Tibial nerve (tissue), 4 donors: ENCODE results near the gene RNU5B-1. TPM values are rescaled to one million over a fixed set of nuclear protein-coding genes. Genes with fewer than 3 reads are reported as not detected.

Experiments
- DNase-seq, 2 donors: peaks; one replicate each; pipeline ENCODE4 v3.0.0-alpha.2; 2019; ENCODE audit warnings: low spot score in 2 of 2
- H3K27ac ChIP-seq, 4 donors: fragments of 200-600 bp; sonication (generic) in 3 of 4; one replicate each; pipeline ENCODE4 v1.5.1; 2017 to 2019; ENCODE audit warnings: mild to moderate bottlenecking in 1 of 4
- H3K27me3 ChIP-seq, 2 donors: fragments of 200-600 bp; sonication (generic) in 1 of 2; one replicate each; pipeline versions ENCODE4 v1.5.1 to v1.6.0; 2017 to 2019
- H3K36me3 ChIP-seq, 3 donors: fragments of 200-600 bp; sonication (generic); one replicate each; pipeline ENCODE4 v1.5.1; 2018 to 2019
- H3K4me1 ChIP-seq, 4 donors: fragments of 200-600 bp; sonication (generic) in 3 of 4; one replicate each; pipeline ENCODE4 v1.5.1; 2017 to 2019
- H3K4me3 ChIP-seq, 4 donors: fragments of 200-600 bp; sonication (generic) in 3 of 4; one replicate each; pipeline ENCODE4 v1.5.1; 2017 to 2019; ENCODE audit warnings: mild to moderate bottlenecking in 1 of 4, moderate library complexity in 1 of 4
- H3K9me3 ChIP-seq, 4 donors: fragments of 200-600 bp; sonication (generic) in 3 of 4; one replicate each; pipeline ENCODE4 v1.5.1; 2017 to 2019
- EP300 ChIP-seq, 2 donors: sonication (generic); formaldehyde crosslinking; IDR thresholded peaks; one replicate each; pipeline ENCODE4 v1.6.1; 2017; ENCODE audit warnings: antibody characterized with exemption in 2 of 2, mild to moderate bottlenecking in 1 of 2
- POLR2A ChIP-seq, 2 donors: fragments of 450-650 bp; IDR thresholded peaks; one replicate each; pipeline ENCODE4 v1.6.1; 2017; ENCODE audit warnings: antibody characterized with exemption in 2 of 2, mild to moderate bottlenecking in 2 of 2, moderate library complexity in 2 of 2
- WGBS, 2 donors: methylation state at CpG; one replicate each; pipeline ENCODE4 v1.1.5; 2018; 5-methylcytosine and 5-hydroxymethylcytosine counted together
- total RNA-seq, 4 donors: library from RNA; depleted of rRNA; stranded (reverse); fragments of >200 nt; gene quantifications; one replicate each; pipeline ENCODE4 v1.1.0, GENCODE V29; 2016
- TF ChIP-seq, protein P1 (sequence below), 5 experiments: fragments of 200-600 bp in 3 of 5; fragments of 450-650 bp in 2 of 5; sonication (generic) in 3 of 5; IDR thresholded peaks; one replicate each; pipeline ENCODE4 v1.5.1; 2016 to 2019; ENCODE audit warnings: antibody characterized with exemption in 5 of 5, mild to moderate bottlenecking in 3 of 5, moderate library complexity in 2 of 5

RNU5B-1 gene
- total RNA-seq, 4 donors from 2014 or later = not detected

GRCh38 chr15:65327651-65328393 is 23.3 kb downstream of the RNU5B-1 start:
- Histone ChIP-seq H3K27ac (no peak overlapping the region), H3K9me3 (no peaks in the 10 kb centered on the region), H3K27me3 (no peaks in the 10 kb centered on the region), H3K4me3 (no peak overlapping the region), H3K36me3 (no peaks in the 10 kb centered on the region), H3K4me1 (peaks cover 0 to 3% (median 0%) of the 10 kb centered on the region in 4 donors)
- no peak for DNase-seq
- TF ChIP-seq, protein P1, sequence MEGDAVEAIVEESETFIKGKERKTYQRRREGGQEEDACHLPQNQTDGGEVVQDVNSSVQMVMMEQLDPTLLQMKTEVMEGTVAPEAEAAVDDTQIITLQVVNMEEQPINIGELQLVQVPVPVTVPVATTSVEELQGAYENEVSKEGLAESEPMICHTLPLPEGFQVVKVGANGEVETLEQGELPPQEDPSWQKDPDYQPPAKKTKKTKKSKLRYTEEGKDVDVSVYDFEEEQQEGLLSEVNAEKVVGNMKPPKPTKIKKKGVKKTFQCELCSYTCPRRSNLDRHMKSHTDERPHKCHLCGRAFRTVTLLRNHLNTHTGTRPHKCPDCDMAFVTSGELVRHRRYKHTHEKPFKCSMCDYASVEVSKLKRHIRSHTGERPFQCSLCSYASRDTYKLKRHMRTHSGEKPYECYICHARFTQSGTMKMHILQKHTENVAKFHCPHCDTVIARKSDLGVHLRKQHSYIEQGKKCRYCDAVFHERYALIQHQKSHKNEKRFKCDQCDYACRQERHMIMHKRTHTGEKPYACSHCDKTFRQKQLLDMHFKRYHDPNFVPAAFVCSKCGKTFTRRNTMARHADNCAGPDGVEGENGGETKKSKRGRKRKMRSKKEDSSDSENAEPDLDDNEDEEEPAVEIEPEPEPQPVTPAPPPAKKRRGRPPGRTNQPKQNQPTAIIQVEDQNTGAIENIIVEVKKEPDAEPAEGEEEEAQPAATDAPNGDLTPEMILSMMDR (IDR thresholded peaks at IDR 0.05) = no peak
- TF ChIP-seq POLR2A (IDR thresholded peaks at IDR 0.05) = no peak
- TF ChIP-seq EP300 (IDR thresholded peaks at IDR 0.05) = no peak
- WGBS, 2 donors = 73 to 78% methylated on average over 12 of the region's 12 CpGs

DNA sequence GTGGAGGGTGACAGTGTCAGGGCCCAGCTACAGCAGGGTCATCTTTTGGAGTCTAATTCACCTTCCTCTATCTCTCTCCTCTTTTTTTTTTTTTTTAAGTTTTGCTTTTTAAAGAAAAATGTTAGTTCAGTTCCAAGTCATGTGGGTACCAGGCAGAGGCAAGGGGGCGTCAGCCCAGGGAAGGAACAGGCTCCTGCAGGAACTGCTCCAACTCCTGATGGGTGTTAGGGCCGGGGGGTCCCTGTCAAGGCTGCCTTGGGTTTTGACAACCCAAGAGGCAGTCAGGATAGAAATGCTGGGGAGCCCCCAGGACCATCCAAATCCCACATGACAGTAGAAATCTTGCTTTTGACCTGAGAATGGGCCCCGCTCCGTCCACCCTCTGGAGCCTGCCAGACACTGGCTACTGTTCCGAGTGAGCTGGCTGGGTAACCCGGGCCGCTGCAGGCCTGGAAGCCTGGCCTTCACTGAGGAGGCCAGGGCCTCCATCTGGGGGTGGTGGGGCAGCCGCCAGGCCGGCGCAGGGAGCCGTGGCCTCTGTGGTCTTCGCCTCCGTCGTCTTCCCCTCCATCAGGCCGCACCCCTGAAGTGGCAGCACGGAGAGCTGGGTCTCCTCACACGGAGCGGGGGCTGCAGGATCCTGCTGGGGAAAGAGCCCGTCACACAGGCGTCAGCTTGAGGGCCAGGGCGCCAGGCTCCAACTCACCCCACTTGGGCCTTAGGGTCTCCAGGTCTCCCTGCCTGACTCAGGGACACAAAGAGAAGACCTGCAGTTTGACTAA is 24.2 kb downstream of the RNU5B-1 start:
- Histone ChIP-seq H3K27ac (no peak overlapping the region), H3K36me3 (no peaks in the 10 kb centered on the region), H3K9me3 (no peaks in the 10 kb centered on the region), H3K4me3 (no peak overlapping the region), H3K4me1 (no peaks in the 10 kb centered on the region), H3K27me3 (no peaks in the 10 kb centered on the region)
- 87% methylated on average over 17 to 20 of the region's 21 CpGs for WGBS, 2 donors
- no peak for DNase-seq
- TF ChIP-seq EP300 (IDR thresholded peaks at IDR 0.05) (no peak), POLR2A (IDR thresholded peaks at IDR 0.05) (no peak)
- TF ChIP-seq, protein P1 (IDR thresholded peaks at IDR 0.05) = no peak

DNA sequence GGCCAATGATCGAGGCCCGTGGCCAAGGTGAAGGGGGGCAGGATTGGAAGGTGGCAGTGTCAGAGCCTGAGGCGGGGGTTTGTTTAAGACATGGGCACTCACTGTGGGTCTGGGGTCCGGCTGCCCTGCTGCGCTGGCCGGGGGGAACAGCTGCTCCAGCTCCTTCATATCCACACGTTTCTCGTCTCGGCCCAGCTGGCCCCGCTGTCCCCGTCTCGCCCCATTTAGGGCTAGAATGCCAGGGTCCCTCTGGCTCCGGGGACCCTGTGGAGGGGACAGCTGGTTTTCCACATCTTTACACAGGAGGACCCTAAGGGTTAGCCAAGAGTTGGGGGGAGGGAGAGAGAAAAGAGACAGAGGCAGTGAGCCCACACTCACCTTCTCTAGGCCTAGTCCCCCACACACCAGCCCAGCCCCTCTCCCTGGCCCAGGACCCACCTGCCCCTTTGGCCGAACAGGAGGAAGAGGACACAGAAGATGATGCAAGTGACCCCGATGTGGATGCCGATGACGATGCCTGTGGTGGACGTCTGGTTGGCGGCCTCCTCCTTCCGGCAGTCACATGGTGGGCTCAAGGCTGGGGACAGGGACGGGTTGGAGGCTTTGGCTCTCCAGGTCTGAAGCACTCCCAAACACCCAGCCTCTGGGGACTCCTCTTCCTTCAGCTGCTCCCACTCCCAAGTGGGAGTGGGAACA is 25.0 kb downstream of the RNU5B-1 start:
- Histone ChIP-seq H3K9me3 (no peaks in the 10 kb centered on the region), H3K27ac (no peak overlapping the region), H3K27me3 (no peaks in the 10 kb centered on the region), H3K4me3 (no peak overlapping the region), H3K4me1 (no peaks in the 10 kb centered on the region), H3K36me3 (no peaks in the 10 kb centered on the region)
- WGBS, 2 donors = 92 to 95% methylated on average over 16 to 21 of the region's 21 CpGs
- no peak for DNase-seq
- TF ChIP-seq EP300 (IDR thresholded peaks at IDR 0.05) (no peak), POLR2A (IDR thresholded peaks at IDR 0.05) (no peak)
- TF ChIP-seq, protein P1 (IDR thresholded peaks at IDR 0.05) = no peak

- no peak for TF ChIP-seq EP300 (IDR thresholded peaks at IDR 0.05)
- no peak for TF ChIP-seq POLR2A (IDR thresholded peaks at IDR 0.05)
- TF ChIP-seq, protein P1 (IDR thresholded peaks at IDR 0.05) = no peak
- Histone ChIP-seq H3K27ac (no peak overlapping the region), H3K4me3 (no peak overlapping the region), H3K4me1 (no peaks in the 10 kb centered on the region), H3K36me3 (no peaks in the 10 kb centered on the region), H3K27me3 (no peaks in the 10 kb centered on the region), H3K9me3 (no peaks in the 10 kb centered on the region)
- no peak for DNase-seq
- WGBS, 2 donors = 79 to 87% methylated on average over 18 of the region's 18 CpGs
These were observed 25.7 kb downstream of the RNU5B-1 start for GRCh38 chr15:65329984-65330735.
